Hindlimb muscle (tissue), 1 donor: ENCODE measurements around the gene TOR1AIP1. TPM values are rescaled to one million over a fixed set of nuclear protein-coding genes. Genes with fewer than 3 reads are reported as not detected.
"Not testable (repeated sequence)": the region's sequence is repeated elsewhere in the genome, so short reads cannot be mapped to it uniquely, and the experiment has no call there.

ENCODE experiments used
- DNase-seq: peaks from one replicate; pipeline ENCODE4 v3.0.0-alpha.2; 2013
- polyA plus RNA-seq: library from polyadenylated mRNA; unstranded; fragments of 120-200 nt; gene quantifications from one replicate; pipeline ENCODE4 v1.2.1, GENCODE V29; 2013; ENCODE audit not compliant: insufficient read length

Gene TOR1AIP1
- polyA plus RNA-seq, 1 donor: 47.5 TPM

- DNase-seq: no peak
These were observed 56.7 kb downstream of the TOR1AIP1 start for GRCh38 chr1:179938752-179939151.

GRCh38 chr1:179939941-179940340 is 57.9 kb downstream of the TOR1AIP1 start:
- no peak for DNase-seq

GRCh38 chr1:179941454-179941853 is 59.4 kb downstream of the TOR1AIP1 start:
- no peak for DNase-seq

- DNase-seq: no peak
These were observed 68.6 kb downstream of the TOR1AIP1 start for GRCh38 chr1:179950651-179951050.

GRCh38 chr1:179951383-179952144 is 69.5 kb downstream of the TOR1AIP1 start:
- no peak for DNase-seq

- no peak for DNase-seq
These were observed 70.1 kb downstream of the TOR1AIP1 start for GRCh38 chr1:179952186-179952585.

- DNase-seq: no peak
These were observed 71.9 kb downstream of the TOR1AIP1 start for GRCh38 chr1:179953974-179954492.

GRCh38 chr1:179954493-179955286 is 72.6 kb downstream of the TOR1AIP1 start, which contains the start of gene CEP350:
CEP350 (plus strand) TSS chr1:179954810; CDS start chr1:179986182, 31,372 bp downstream.
- peak; percentile 99 for DNase-seq

- no peak for DNase-seq
These were observed 73.2 kb downstream of the TOR1AIP1 start for GRCh38 chr1:179955287-179955680.

GRCh38 chr1:179955731-179956130 is 73.6 kb downstream of the TOR1AIP1 start:
- DNase-seq: no peak

- DNase-seq: no peak
These were observed 76.3 kb downstream of the TOR1AIP1 start for GRCh38 chr1:179958359-179958758.

GRCh38 chr1:179962168-179962567 is 80.1 kb downstream of the TOR1AIP1 start:
- not testable (repeated sequence) for DNase-seq

- no peak for DNase-seq
These were observed 84.5 kb downstream of the TOR1AIP1 start for GRCh38 chr1:179966551-179966950.

GRCh38 chr1:179968284-179968993 is 86.4 kb downstream of the TOR1AIP1 start:
- no peak for DNase-seq

- no peak for DNase-seq
These were observed 87.2 kb downstream of the TOR1AIP1 start for GRCh38 chr1:179968994-179969919.

Other genes with a start within 250 kb of the TOR1AIP1 start
- 0.31 TPM for gene FAM163A, start 139.0 kb upstream of the TOR1AIP1 start, polyA plus RNA-seq
- 28.5 TPM for gene TOR1AIP2, start 4.5 kb upstream of the TOR1AIP1 start, polyA plus RNA-seq
- gene CEP350, start 72.5 kb downstream of the TOR1AIP1 start, polyA plus RNA-seq: 35.3 TPM